Epithelial cell of esophagus (primary cell): ENCODE measurements around the gene SCN8A.
A peak's percentile ranks its signal among the peaks of the same experiment; 100 is the strongest.

Experiments
- DNase-seq: peaks from one replicate; pipeline ENCODE4 v3.0.0; 2010; ENCODE audit warnings: low read depth
- H3K4me3 ChIP-seq: 2 replicates; pipeline ENCODE4 v1.5.1; 2011; ENCODE audit warnings: mild to moderate bottlenecking, low read length, control low read depth
- TF ChIP-seq, protein P1 (sequence below): IDR thresholded peaks from 2 replicates; pipeline ENCODE4 v1.5.1; 2011; ENCODE audit warnings: low read depth, mild to moderate bottlenecking, low read length, control low read depth, inconsistent platforms; ENCODE audit not compliant: insufficient read depth; ENCODE audit errors: missing control alignments

The SCN8A gene

GRCh38 chr12:51700887-51701286, 109.9 kb downstream of the SCN8A start:
- TF ChIP-seq, protein P1, sequence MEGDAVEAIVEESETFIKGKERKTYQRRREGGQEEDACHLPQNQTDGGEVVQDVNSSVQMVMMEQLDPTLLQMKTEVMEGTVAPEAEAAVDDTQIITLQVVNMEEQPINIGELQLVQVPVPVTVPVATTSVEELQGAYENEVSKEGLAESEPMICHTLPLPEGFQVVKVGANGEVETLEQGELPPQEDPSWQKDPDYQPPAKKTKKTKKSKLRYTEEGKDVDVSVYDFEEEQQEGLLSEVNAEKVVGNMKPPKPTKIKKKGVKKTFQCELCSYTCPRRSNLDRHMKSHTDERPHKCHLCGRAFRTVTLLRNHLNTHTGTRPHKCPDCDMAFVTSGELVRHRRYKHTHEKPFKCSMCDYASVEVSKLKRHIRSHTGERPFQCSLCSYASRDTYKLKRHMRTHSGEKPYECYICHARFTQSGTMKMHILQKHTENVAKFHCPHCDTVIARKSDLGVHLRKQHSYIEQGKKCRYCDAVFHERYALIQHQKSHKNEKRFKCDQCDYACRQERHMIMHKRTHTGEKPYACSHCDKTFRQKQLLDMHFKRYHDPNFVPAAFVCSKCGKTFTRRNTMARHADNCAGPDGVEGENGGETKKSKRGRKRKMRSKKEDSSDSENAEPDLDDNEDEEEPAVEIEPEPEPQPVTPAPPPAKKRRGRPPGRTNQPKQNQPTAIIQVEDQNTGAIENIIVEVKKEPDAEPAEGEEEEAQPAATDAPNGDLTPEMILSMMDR = no peak
- H3K4me3 ChIP-seq = no peak overlapping the region
- DNase-seq = no peak

DNA sequence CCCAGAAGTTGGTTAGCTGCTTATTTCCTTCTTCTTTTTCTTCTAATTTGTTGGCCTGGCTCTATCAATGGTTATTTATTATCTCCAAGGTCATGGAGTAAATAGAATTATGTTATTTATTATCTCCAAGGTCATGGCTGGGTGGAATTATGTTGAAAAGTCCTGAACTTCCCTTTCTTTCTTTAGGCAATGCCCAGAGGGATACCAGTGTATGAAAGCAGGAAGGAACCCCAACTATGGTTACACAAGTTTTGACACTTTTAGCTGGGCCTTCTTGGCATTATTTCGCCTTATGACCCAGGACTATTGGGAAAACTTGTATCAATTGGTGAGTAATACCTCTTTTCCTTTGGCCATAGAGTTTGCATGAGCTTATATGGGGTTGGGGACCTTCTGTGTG, 111.6 kb downstream of the SCN8A start:
- H3K4me3 ChIP-seq = no peak overlapping the region
- TF ChIP-seq, protein P1 = no peak
- DNase-seq = no peak

DNA sequence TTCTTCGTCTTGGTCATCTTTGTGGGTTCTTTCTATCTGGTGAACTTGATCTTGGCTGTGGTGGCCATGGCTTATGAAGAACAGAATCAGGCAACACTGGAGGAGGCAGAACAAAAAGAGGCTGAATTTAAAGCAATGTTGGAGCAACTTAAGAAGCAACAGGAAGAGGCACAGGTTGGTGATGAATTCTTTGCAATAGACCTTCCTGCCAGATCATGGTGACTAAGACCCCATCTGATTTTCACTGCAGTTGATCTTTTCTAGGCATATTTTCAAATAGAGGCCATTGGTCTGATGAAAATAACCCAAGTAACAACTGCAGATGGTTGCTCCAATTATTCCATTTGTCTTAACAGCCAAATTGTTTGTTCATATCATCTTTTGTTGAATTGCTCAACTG, 114.4 kb downstream of the SCN8A start:
- no peak overlapping the region for H3K4me3 ChIP-seq
- no peak for DNase-seq
- TF ChIP-seq, protein P1 = no peak

- no peak overlapping the region for H3K4me3 ChIP-seq
- TF ChIP-seq, protein P1 = no peak
- no peak for DNase-seq
Observed at GRCh38 chr12:51706206-51706605, 115.2 kb downstream of the SCN8A start.

- TF ChIP-seq, protein P1 = no peak
Observed at GRCh38 chr12:51714666-51715065, 123.6 kb downstream of the SCN8A start.

DNA sequence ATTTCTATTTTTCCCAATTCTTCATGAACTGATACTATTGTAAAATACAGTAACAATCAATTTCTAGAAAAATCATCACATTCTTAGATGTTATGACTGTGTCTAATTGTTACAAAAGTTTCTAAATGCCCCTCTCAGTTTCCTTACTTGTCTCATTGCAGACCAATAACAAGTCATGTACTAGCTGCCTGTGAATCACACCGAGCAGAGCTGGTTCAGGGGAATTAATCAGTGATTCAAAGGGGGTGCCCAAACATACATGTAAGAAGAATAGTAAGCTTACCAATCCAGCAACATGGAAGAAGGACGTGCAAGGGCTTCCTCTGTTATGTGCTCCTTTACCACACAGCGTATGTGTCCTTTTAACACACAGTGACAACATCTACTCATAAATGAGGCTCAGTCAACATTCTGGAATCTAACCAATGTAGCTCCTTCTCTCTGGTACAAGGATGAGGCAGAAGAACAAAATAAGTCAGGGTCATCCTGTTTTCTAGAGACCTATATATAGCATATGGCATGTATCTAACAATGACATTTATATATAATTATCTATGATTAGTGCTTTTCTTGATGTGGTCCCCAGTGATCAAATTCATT, 126.4 kb downstream of the SCN8A start:
- TF ChIP-seq, protein P1 = no peak
- no peak for DNase-seq
- H3K4me3 ChIP-seq = no peak overlapping the region

More at GRCh38 chr12:51714666-51715065, 123.6 kb downstream of the SCN8A start:
- no peak for DNase-seq
- H3K4me3 ChIP-seq = no peak overlapping the region

- peak; percentile 19 for DNase-seq
- TF ChIP-seq, protein P1 = no peak
- H3K4me3 ChIP-seq = no peak overlapping the region
Observed at GRCh38 chr12:51721282-51721940, 130.4 kb downstream of the SCN8A start.
